Right lobe of liver (tissue), 6 donors: ENCODE data around the gene LYPD6B. TPM values are rescaled to one million over a fixed set of nuclear protein-coding genes. Genes with fewer than 3 reads are reported as not detected.

Experiments
- ATAC-seq, 4 donors: fragments of 200-7000 bp; cut with Tn5 transposase; one replicate each; pipeline ENCODE4 v1.9.1; 2020; ENCODE audit warnings: mild to moderate bottlenecking in 4 of 4, moderate library complexity in 4 of 4
- DNase-seq, 3 donors: peaks; one replicate each; pipeline ENCODE4 v3.0.0-alpha.2; 2020
- H3K27ac ChIP-seq, 3 donors: fragments of 200-600 bp; one replicate each; pipeline ENCODE4 v1.8.0; 2022
- H3K27me3 ChIP-seq, 2 donors: fragments of 200-600 bp; one replicate each; pipeline ENCODE4 v1.8.0; 2022
- H3K36me3 ChIP-seq, 4 donors: fragments of 200-600 bp; sonication (generic) in 1 of 4; one replicate each; pipeline versions ENCODE4 v1.5.1 to v1.8.0; 2017 to 2022; ENCODE audit warnings: control low read depth in 1 of 4
- H3K4me1 ChIP-seq, 4 donors: fragments of 200-600 bp; sonication (generic) in 1 of 4; one replicate each; pipeline versions ENCODE4 v1.5.1 to v1.8.0; 2017 to 2022; ENCODE audit warnings: control low read depth in 1 of 4
- H3K4me3 ChIP-seq, 3 donors: fragments of 200-600 bp; one replicate each; pipeline ENCODE4 v1.8.0; 2022
- H3K9me3 ChIP-seq, 4 donors: fragments of 200-600 bp; sonication (generic) in 1 of 4; one replicate each; pipeline versions ENCODE4 v1.5.1 to v1.8.0; 2017 to 2022; ENCODE audit warnings: control low read depth in 1 of 4
- POLR2A ChIP-seq: fragments of 450-650 bp; IDR thresholded peaks from one replicate; pipeline ENCODE4 v1.6.1; 2017; ENCODE audit warnings: antibody characterized with exemption, mild to moderate bottlenecking
- WGBS: methylation state at CpG from one replicate; pipeline ENCODE4 v1.1.6; 2018; ENCODE audit warnings: low coverage, low lambda C conversion rate; ENCODE audit not compliant: insufficient coverage; ENCODE audit errors: missing lambda C conversion rate; 5-methylcytosine and 5-hydroxymethylcytosine counted together
- intact Hi-C, 2 donors: fragments of 100-400 bp; cut with DNase I; formaldehyde crosslinking; loops; one replicate each; pipeline versions ENCODE4 v1.11.2 to v1.14.1; 2022
- total RNA-seq, 6 experiments: library from RNA; depleted of rRNA in 2 of 6; stranded (reverse); fragments of >200 nt in 2 of 6; fragmentation: NEBNext Ultra II Directional in 3 of 6; extraction: Animal tissue kit (Norgen Biotek cat#: 25700) in 3 of 6; gene quantifications; one replicate each; pipeline versions ENCODE4 v1.1.0 to v1.2.4, GENCODE V29; 2016 to 2023
- TF ChIP-seq, protein P1 (sequence below), 4 donors: fragments of 200-600 bp in 3 of 4; fragments of 450-650 bp in 1 of 4; IDR thresholded peaks; one replicate each; pipeline versions ENCODE4 v1.5.1 to v1.8.0; 2016 to 2022; ENCODE audit warnings: antibody characterized with exemption in 4 of 4, mild to moderate bottlenecking in 2 of 4
- donor health status: DM: no; HTN: yes; CAD: no.
- donor health status: DM: no; HTN: no; CAD: no.
- donor health status: DM: no; HTN: no; CAD: no.
- donor health status: DM: no; HTN: yes; CAD: no.
- donor health status: DM: no; HTN: yes; CAD: no.

LYPD6B gene
- total RNA-seq, 6 experiments from 2014 or later, result 0.30 to 0.31 TPM; not detected in 4

- Histone ChIP-seq H3K36me3 (no peaks in the 10 kb centered on the region), H3K27me3 (no peaks in the 10 kb centered on the region), H3K27ac (no peak overlapping the region), H3K4me3 (no peak overlapping the region), H3K4me1 (no peaks in the 10 kb centered on the region), H3K9me3 (peaks cover 0 to 3% (median 0%) of the 10 kb centered on the region in 4 donors)
- TF ChIP-seq, protein P1, sequence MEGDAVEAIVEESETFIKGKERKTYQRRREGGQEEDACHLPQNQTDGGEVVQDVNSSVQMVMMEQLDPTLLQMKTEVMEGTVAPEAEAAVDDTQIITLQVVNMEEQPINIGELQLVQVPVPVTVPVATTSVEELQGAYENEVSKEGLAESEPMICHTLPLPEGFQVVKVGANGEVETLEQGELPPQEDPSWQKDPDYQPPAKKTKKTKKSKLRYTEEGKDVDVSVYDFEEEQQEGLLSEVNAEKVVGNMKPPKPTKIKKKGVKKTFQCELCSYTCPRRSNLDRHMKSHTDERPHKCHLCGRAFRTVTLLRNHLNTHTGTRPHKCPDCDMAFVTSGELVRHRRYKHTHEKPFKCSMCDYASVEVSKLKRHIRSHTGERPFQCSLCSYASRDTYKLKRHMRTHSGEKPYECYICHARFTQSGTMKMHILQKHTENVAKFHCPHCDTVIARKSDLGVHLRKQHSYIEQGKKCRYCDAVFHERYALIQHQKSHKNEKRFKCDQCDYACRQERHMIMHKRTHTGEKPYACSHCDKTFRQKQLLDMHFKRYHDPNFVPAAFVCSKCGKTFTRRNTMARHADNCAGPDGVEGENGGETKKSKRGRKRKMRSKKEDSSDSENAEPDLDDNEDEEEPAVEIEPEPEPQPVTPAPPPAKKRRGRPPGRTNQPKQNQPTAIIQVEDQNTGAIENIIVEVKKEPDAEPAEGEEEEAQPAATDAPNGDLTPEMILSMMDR (IDR thresholded peaks at IDR 0.05), result no peak
- intact Hi-C loops, result no loop called here
- ATAC-seq (no peak), DNase-seq (no peak)
- 56% methylated on average over 2 of the region's 3 CpGs for WGBS
These were observed 45.1 kb upstream of the LYPD6B start for GRCh38 chr2:148993351-148993750.

GRCh38 chr2:148994341-148994740 is 44.2 kb upstream of the LYPD6B start:
- 50% methylated on average over 8 of the region's 8 CpGs for WGBS
- DNase-seq (no peak), ATAC-seq (no peak)
- Histone ChIP-seq H3K36me3 (no peaks in the 10 kb centered on the region), H3K27me3 (no peaks in the 10 kb centered on the region), H3K4me1 (no peaks in the 10 kb centered on the region), H3K27ac (no peak overlapping the region), H3K4me3 (no peak overlapping the region), H3K9me3 (peaks cover 0 to 3% (median 0%) of the 10 kb centered on the region in 4 donors)
- TF ChIP-seq, protein P1 (IDR thresholded peaks at IDR 0.05), result no peak
- no peak for TF ChIP-seq POLR2A
- intact Hi-C loops, result no loop called here

DNA sequence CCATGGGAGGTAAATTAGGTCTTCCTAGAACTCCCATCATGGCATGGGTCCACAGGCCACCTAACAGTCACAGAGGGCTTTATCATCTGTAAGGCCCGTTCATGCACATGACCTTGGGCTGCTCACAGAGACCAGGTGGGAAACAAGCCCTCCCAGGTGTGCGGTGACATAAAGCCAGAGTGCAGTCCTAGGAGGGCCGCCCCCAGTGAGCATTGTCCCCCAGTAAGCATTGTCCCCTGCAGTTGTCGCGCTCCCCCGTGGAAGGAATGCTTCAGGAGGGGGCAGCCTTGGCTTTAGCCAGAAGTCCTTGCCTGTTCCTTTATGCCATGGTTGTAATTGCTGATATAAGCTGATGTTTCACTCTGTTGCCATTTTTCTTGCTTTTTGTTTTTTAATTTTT is 41.7 kb upstream of the LYPD6B start:
- no peak for ATAC-seq
- intact Hi-C loops, result no loop called here
- 60% methylated on average over 1 of the region's 6 CpGs for WGBS
- no peaks in the 10 kb centered on the region for H3K36me3 ChIP-seq
- no peaks in the 10 kb centered on the region for H3K4me1 ChIP-seq
- H3K27ac ChIP-seq, result no peak overlapping the region
- no peak for DNase-seq
- TF ChIP-seq, protein P1 (IDR thresholded peaks at IDR 0.05), result no peak
- TF ChIP-seq POLR2A, result no peak
- peaks cover 0 to 3% (median 0%) of the 10 kb centered on the region in 4 donors for H3K9me3 ChIP-seq
- no peak overlapping the region for H3K4me3 ChIP-seq
- H3K27me3 ChIP-seq, result no peaks in the 10 kb centered on the region

- TF ChIP-seq POLR2A, result no peak
- TF ChIP-seq, protein P1 (IDR thresholded peaks at IDR 0.05), result no peak
- Histone ChIP-seq H3K27ac (no peak overlapping the region), H3K36me3 (no peaks in the 10 kb centered on the region), H3K9me3 (no peaks in the 10 kb centered on the region), H3K4me1 (no peaks in the 10 kb centered on the region), H3K27me3 (no peaks in the 10 kb centered on the region), H3K4me3 (no peak overlapping the region)
- 49% methylated on average over 4 of the region's 16 CpGs for WGBS
- no peak for DNase-seq
- ATAC-seq, result no peak
- intact Hi-C loops, result no loop called here
These were observed 40.2 kb upstream of the LYPD6B start for GRCh38 chr2:148998165-148998830.
